ENCODE data around the gene PIK3CB. TPM values are rescaled to one million over a fixed set of nuclear protein-coding genes. Genes with fewer than 3 reads are reported as not detected.
"Not testable (repeated sequence)": the region's sequence is repeated elsewhere in the genome, so short reads cannot be mapped to it uniquely, and the experiment has no call there.

PIK3CB gene
- total and polyA plus RNA-seq, 2 of the 8 experiments (the other 6 are each of a cell fraction or from before 2014, with no cell fraction given), result 8.3 to 35.2 TPM

- TF ChIP-seq TBP (IDR thresholded peaks at IDR 0.05; ENCODE audit: low read depth, low read length), result no peak
- no peak for TF ChIP-seq GABPA (IDR thresholded peaks at IDR 0.05; ENCODE audit: borderline replicate concordance, insufficient read depth, low read length)
Measured at GRCh38 chr3:138785951-138786350, 48.8 kb downstream of the PIK3CB start (continued).

GRCh38 chr3:138785362-138785857 is 49.3 kb downstream of the PIK3CB start:
- not testable (repeated sequence) for H4K91ac ChIP-seq (replicated peaks; ENCODE audit: insufficient read length, low read length); H3K23ac ChIP-seq (ENCODE audit: insufficient read length); H3K4me2 ChIP-seq (ENCODE audit: insufficient read depth in 1 of 2, low read depth in 2 of 2, low read length in 2 of 2); H4K8ac ChIP-seq (ENCODE audit: extremely low read depth, insufficient read depth, low read length); H3K27me3 ChIP-seq (replicated peaks in 1 of 4; ENCODE audit: control insufficient read depth in 3 of 4, extremely low read depth in 1 of 4, insufficient read depth in 3 of 4, low read length in 3 of 4); H3K79me1 ChIP-seq (ENCODE audit: low read depth, low read length); H3K27ac ChIP-seq (ENCODE audit: low read depth, low read length); H2BK15ac ChIP-seq (ENCODE audit: low read length); H3K36me3 ChIP-seq (ENCODE audit: control insufficient read depth in 2 of 4, insufficient read depth in 4 of 4, low read length in 3 of 4); H3K4ac ChIP-seq (replicated peaks; ENCODE audit: insufficient read length, low read depth, low read length); H2AK5ac ChIP-seq (ENCODE audit: low read depth, low read length); H3K14ac ChIP-seq (ENCODE audit: insufficient read length); H3K4me1 ChIP-seq (replicated peaks in 1 of 4; ENCODE audit: control insufficient read depth in 3 of 4, insufficient read depth in 4 of 4, low read length in 3 of 4); H2BK20ac ChIP-seq (ENCODE audit: low read length); H2BK5ac ChIP-seq (ENCODE audit: low read depth, low read length); H3K23me2 ChIP-seq (ENCODE audit: low read depth, low read length); H3K4me3 ChIP-seq (ENCODE audit: extremely low read depth in 1 of 4, insufficient read depth in 2 of 4, low read depth in 3 of 4, low read length in 4 of 4); DNase-seq (ENCODE audit: low read depth in 1 of 2, low spot score in 2 of 2); H2BK120ac ChIP-seq (replicated peaks; ENCODE audit: low read depth, low read length); H2BK12ac ChIP-seq (ENCODE audit: low read depth, low read length); H3K18ac ChIP-seq (ENCODE audit: extremely low read depth, low read length); H4K20me1 ChIP-seq (replicated peaks in 1 of 2; ENCODE audit: control insufficient read depth in 1 of 2, insufficient read depth in 2 of 2, low read length in 2 of 2); H3K79me2 ChIP-seq (ENCODE audit: control insufficient read depth in 1 of 2, insufficient read depth in 2 of 2, low read length in 2 of 2); H2AFZ ChIP-seq (ENCODE audit: low read length); H4K5ac ChIP-seq (ENCODE audit: insufficient read length, low read depth, low read length); H3K56ac ChIP-seq (replicated peaks; ENCODE audit: insufficient read length, low read depth, low read length); FAIRE-seq; H3K9me3 ChIP-seq (ENCODE audit: insufficient read depth in 2 of 2, low read depth in 1 of 2, low read length in 1 of 2); H3K9ac ChIP-seq (replicated peaks in 1 of 4; ENCODE audit: extremely low read depth in 1 of 4, low read depth in 3 of 4, low read length in 3 of 4)
- WGBS, 2 experiments (ENCODE audit: extremely low coverage in 1 of 2, insufficient coverage in 1 of 2, insufficient read length in 1 of 2, insufficient replicate concordance in 2 of 2, low coverage in 1 of 2, low lambda C conversion rate in 2 of 2, missing lambda C conversion rate in 1 of 2), result 90% methylated on average over 6 of the region's 7 CpGs; no CpG with 5 or more reads in 1 of the 2 experiments
- POLR2A ChIA-PET (ENCODE audit: partially characterized antibody), result interaction anchor here (0.6 to 1.2 kb wide), 3 partner anchors 11 to 131 kb away, joined by 4 read pairs; no protein-coding TSS in a partner anchor
- CTCF ChIA-PET (ENCODE audit: partially characterized antibody), result interaction anchor here (2.8 kb wide), 1 partner anchor 12 kb away, joined by 11 read pairs; no protein-coding TSS in a partner anchor
